ENCODE data around the gene CAPN9.

CAPN9 gene

DNA sequence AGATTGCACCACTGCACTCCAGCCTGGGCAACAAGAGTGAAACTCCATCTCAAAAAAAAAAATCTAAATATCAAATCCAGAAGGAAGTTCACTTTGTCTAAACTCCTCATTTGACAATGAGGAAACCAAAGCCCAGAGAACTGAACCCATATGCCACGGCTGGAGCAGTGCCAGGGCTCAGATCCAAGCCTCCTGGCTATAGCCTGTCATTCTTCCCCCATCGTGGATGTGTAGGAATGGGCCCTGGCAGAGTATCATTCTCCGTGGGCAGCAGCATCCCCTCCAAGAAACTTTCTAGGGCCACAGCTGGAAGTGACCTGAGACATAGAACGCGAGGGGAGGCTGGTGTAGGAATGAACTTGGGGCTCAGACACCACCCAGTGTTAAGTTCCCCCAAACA lies 47.2 kb downstream of the CAPN9 start:
- in situ Hi-C loops (cut with MboI; ENCODE audit: low sequenced_read_pairs), result no loop called here

DNA sequence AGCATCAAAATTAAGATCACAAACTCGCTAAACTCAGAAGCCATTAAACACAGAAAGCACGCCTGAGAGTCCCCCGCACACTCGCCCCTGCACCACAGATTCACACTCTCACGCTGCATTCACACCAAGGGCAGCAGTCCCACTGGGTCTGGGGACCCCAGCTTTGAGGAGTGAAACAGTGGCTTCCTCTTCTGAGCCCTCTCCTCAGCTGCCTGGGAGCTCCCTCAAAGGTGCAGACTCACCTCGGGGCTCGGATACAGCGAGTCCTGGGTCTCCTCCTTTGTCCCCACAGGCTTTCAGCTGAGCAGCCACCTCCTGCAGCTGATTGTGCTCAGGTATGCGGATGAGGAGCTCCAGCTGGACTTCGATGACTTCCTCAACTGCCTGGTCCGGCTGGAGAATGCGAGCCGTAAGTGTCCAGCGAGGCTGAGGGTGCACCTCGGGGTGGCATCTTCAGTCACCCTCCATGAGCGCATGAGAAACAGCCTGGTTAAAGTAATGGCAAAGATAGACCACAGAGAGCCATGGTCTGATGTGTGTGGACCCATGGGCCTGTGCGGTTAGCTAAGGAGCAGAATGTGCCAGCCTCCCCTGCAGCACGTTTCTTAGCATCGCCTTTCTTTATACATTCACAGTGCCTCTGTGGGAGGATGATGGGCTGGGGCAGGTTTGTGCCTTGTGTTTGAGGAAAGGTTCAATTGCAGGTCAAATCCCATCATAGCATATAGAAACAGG lies 47.9 kb downstream of the CAPN9 start:
- in situ Hi-C loops (cut with MboI; ENCODE audit: low sequenced_read_pairs), result no loop called here

DNA sequence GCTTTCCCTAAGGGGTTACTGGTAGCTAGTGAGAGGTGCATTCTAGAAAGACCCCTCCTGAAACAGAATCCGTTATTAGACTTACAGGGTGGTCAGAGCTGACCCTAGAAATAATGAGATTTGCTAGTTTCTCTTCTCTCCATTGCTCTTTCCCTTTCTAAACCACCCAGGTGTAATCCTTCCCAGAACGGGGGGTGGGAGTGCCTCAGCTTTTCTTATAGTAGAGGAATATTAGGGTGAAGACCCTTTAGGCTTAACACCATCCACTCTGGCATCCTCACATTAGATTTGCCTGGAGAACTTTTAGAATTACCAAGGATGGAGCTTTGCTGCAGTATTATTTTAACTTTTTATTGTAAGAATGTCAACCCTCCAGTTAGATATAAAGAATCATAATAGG lies 49.4 kb downstream of the CAPN9 start:
- in situ Hi-C loops (cut with MboI; ENCODE audit: low sequenced_read_pairs), result no loop called here

- in situ Hi-C loops (cut with MboI; ENCODE audit: low sequenced_read_pairs), result no loop called here
Observed at GRCh38 chr1:230797376-230797920, 50.3 kb downstream of the CAPN9 start.

DNA sequence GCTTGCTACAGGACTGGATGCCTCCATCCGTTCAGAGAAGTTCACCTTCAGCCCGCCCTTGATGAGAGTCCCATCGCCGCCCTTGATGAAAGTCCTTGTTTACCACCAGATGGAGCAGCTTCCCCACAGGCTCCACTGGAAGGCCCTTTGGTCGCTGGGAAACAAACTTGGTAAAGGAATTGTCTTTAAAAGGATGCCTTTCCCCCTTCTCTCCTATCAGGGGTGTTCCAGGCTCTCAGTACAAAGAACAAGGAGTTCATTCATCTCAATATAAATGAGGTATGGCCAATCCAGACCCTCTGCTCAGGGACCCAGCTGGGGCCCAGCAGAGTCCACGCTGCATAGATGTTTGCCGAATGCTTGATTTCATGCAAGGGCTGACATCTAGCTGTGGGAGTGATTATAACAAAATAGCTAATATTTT lies 50.8 kb downstream of the CAPN9 start:
- in situ Hi-C loops (cut with MboI; ENCODE audit: low sequenced_read_pairs), result no loop called here

DNA sequence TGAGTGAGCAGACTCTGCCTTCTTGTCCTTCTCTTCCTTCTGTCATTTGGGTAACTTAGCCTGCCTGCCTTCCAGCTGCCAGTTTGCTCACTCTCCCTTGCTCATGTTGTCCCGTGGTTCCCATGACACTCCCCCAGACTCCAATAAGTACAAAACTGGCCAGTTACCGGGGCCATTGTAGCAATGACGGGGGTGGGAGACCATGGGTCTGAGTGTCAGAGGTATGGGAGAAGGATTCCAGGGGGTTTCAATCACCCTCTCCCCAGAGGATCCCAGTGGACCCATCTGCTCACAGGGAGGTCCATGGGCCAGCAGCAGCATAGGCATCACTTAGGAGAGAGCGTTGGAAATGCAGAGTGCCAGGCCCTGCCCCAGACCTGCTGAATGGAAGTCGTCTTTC lies 51.3 kb downstream of the CAPN9 start:
- in situ Hi-C loops (cut with MboI; ENCODE audit: low sequenced_read_pairs), result no loop called here

GRCh38 chr1:230800891-230801840 lies 54.0 kb downstream of the CAPN9 start:
- in situ Hi-C loops (cut with MboI; ENCODE audit: low sequenced_read_pairs), result no loop called here

- in situ Hi-C loops (cut with MboI; ENCODE audit: low sequenced_read_pairs), result no loop called here
Observed at GRCh38 chr1:230804396-230804795, 57.2 kb downstream of the CAPN9 start.

- in situ Hi-C loops (cut with MboI; ENCODE audit: low sequenced_read_pairs), result no loop called here
Observed at GRCh38 chr1:230806552-230806951, 59.4 kb downstream of the CAPN9 start.

- in situ Hi-C loops (cut with MboI; ENCODE audit: low sequenced_read_pairs), result no loop called here
Observed at GRCh38 chr1:230807029-230807428, 59.8 kb downstream of the CAPN9 start.

DNA sequence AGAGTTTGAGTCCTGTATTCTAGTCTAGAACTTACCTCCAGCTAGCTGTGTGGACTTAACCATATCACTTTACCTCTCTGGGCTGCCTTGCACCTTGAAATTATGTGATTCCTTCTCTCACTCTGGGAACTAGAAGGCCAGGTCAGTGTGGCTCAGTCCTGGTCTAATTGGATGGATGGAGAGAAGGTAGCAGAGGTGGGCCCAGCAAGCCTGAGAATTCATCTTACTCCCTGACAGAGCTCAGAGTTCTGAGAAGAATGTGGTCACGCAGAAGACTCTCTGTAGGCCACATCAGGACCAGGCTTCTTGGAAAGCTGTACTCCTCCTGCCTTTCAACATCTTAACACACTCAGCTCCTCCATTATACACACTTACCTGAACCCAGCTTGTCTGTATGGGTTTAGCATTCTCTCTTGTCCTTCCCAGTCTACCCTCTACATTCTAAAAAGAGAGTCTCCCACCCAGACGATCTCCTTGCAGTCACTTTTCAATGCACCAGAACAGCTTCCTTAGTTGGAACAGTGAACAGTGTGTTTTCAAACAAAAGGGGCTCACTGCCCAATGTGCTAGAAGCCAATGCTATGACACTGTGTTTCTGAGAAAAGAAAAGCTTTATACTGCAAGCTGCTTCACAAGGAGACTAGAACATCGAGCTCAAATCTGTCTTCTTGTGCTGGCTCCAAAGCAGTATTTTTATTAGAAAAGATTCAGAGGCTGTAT lies 60.5 kb downstream of the CAPN9 start:
- in situ Hi-C loops (cut with MboI; ENCODE audit: low sequenced_read_pairs), result no loop called here

- in situ Hi-C loops (cut with MboI; ENCODE audit: low sequenced_read_pairs), result no loop called here
Observed at GRCh38 chr1:230808281-230808872, 61.2 kb downstream of the CAPN9 start.

DNA sequence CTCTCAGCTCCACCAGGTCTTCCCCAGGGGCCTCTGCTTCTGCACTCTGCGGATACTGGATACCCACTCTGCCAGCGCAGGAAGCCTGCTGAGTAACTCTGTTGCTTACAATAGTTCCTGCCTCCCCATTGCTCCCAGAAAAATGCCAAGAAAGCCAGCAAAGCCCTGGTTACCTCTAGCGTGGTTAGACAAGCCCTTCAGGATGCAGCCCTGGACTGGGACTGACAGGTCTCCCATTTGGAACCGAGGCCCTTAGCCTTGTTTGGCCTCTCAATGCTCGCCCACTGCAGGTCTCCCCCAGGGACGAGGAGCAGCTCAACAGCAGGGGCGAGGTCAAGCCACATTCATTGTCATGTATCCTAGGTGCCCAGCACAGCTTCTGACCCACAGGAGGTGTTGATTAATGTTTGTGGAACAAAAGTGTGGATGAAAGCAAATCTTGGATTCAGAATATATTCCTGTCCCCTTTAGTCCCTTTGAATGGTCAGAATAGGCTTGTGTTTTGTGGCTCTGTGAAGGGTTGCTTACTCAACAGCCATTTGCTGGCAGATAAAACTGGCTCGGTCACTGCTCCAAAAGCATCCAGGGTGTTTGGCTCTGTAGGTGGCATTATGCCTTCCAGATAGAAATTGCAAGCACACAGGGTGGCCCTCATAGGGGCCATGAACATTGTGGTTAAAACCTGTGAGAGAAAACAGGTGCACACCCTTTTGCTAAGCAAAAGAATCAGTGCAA lies 62.2 kb downstream of the CAPN9 start:
- in situ Hi-C loops (cut with MboI; ENCODE audit: low sequenced_read_pairs), result no loop called here

DNA sequence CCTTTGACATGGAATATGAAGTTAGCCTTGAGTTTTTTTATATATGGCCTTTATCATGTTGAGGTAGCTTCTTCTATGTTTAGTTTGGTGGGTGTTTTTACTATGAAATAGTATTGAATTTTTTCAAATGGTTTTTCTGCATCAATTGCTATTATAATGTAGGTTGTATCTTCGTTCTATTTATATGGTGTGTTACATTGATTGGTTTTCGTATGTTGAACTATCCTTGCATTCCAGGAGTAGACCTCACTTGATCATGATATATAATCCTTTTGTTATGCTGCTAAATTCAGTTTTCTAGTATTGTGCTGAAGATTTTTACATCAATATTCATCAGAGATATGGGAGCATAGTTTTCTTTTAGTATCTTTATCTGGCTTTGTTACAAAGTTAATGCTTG lies 65.4 kb downstream of the CAPN9 start:
- in situ Hi-C loops (cut with MboI; ENCODE audit: low sequenced_read_pairs), result no loop called here

GRCh38 chr1:230814949-230815692 lies 67.9 kb downstream of the CAPN9 start:
- in situ Hi-C loops (cut with MboI; ENCODE audit: low sequenced_read_pairs), result no loop called here

DNA sequence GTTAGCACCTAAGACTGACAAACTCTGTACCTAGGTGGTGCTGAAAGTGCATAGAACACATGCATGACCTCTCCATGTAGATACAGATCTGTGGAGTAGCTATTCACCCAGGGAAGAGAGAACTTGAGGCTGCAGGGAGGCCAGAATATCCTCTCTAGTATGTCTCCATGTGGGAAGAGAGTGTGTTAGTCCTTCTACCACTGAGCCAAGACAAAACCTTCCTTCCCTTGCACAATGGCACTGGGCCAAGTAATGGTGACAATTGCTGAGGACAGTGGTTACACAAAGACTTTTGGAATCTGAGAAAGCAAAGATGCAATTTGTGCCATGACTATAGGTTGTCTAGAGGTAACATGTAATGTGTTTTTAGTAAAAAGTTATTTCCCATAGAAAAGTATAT lies 68.8 kb downstream of the CAPN9 start:
- in situ Hi-C loops (cut with MboI; ENCODE audit: low sequenced_read_pairs), result no loop called here

- in situ Hi-C loops (cut with MboI; ENCODE audit: low sequenced_read_pairs), result no loop called here
Observed at GRCh38 chr1:230818367-230818766, 71.2 kb downstream of the CAPN9 start.

DNA sequence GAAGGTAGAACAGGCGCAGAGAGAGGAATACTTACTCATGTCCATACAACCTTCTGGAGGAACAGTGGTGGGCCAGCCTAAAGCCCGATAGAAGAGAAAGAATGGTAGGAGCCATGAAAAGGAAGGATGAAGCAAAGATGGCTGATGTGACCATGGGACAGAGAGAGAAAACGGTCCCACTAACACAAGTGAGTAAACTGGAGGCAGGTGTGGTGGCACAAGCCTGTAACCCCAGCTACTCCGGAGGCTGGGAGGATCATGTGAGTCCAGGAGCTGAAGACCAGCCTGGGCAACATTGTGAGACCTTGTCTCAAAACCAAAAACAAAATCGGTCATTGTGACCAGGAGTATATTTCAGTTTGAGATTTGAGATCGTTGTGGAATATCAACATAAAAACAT lies 71.7 kb downstream of the CAPN9 start:
- in situ Hi-C loops (cut with MboI; ENCODE audit: low sequenced_read_pairs), result no loop called here

DNA sequence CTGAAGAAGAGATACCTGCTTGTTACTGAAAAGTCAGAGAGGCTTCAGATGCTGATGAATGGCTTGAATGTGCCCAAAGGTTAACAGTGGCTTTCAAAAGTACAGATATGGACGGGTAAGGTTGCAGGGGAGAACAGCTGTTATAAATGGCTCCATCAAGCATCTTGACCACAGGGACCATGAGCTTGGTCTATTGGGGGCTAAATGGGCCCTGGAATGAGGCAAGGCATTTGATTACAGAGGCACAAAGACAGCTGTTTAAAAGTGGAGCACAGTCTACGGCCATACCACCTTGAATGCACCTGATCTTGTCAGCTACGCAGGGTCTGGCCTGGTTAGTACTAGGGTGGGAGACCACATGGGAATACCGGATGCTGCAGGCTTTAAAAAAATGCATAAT lies 72.8 kb downstream of the CAPN9 start:
- in situ Hi-C loops (cut with MboI; ENCODE audit: low sequenced_read_pairs), result no loop called here

All from HL-60/S4 (cell line).